B cell (primary cell): Measurements from ENCODE around the gene SLC48A1. TPM values are rescaled to one million over a fixed set of nuclear protein-coding genes. Genes with fewer than 3 reads are reported as not detected.
A peak's percentile ranks its signal among the peaks of the same experiment; 100 is the strongest.

Experiments
- ATAC-seq: fragments of 200-7000 bp; cut with Tn5 transposase; one replicate; pipeline ENCODE4 v1.10.0; 2021; ENCODE audit warnings: low read depth, mild to moderate bottlenecking, moderate number of reproducible peaks, moderate library complexity
- CTCF ChIA-PET: fragments of 350-600 bp; sonication (Branson Sonifier 250); formaldehyde crosslinking; loops from one replicate; lab custom pipeline; 2021; ENCODE audit warnings: antibody characterized with exemption, inconsistent platforms; lab: Charles Lee
- POLR2A ChIA-PET: fragments of 350-600 bp; sonication (Branson Sonifier 250); formaldehyde crosslinking; loops from one replicate; lab custom pipeline; 2021; ENCODE audit warnings: antibody characterized with exemption; lab: Charles Lee
- DNase-seq: peaks from one replicate; pipeline ENCODE4 v3.0.0; 2013
- H2AFZ ChIP-seq: 2 replicates; pipeline ENCODE4 v1.6.1; 2012; ENCODE audit warnings: mild to moderate bottlenecking, low read depth, low read length; ENCODE audit not compliant: insufficient read depth, poor library complexity, severe bottlenecking
- H3K27ac ChIP-seq, 2 donors: 1 replicate in 1 of 2; 2 replicates in 1 of 2; pipeline ENCODE4 v1.5.1; 2012 to 2013; ENCODE audit warnings: low read length in 2 of 2, mild to moderate bottlenecking in 2 of 2, moderate library complexity in 1 of 2
- H3K27me3 ChIP-seq, 4 experiments: fragments of 200-600 bp in 1 of 4; sonication (generic) in 1 of 4; replicated peaks in 1 of 4; 1 replicate in 2 of 4; 2 replicates in 2 of 4; pipeline versions ENCODE4 v1.6.1 to v1.7.0; 2013 to 2016; ENCODE audit warnings: low read length in 3 of 4, mild to moderate bottlenecking in 2 of 4, mixed read lengths in 1 of 4, moderate library complexity in 1 of 4; ENCODE audit not compliant: insufficient read depth in 4 of 4, control insufficient read depth in 3 of 4; ENCODE audit errors: control extremely low read depth in 1 of 4
- H3K36me3 ChIP-seq, 2 experiments: replicated peaks in 1 of 2; 1 replicate in 1 of 2; 2 replicates in 1 of 2; pipeline versions ENCODE4 v1.6.1 to v1.7.1; 2013; ENCODE audit warnings: low read length in 1 of 2; ENCODE audit not compliant: insufficient read depth in 2 of 2, control insufficient read depth in 1 of 2; ENCODE audit errors: control extremely low read depth in 1 of 2, extremely low read depth in 1 of 2
- H3K4me1 ChIP-seq, 2 donors: fragments of 200-600 bp in 1 of 2; sonication (generic) in 1 of 2; 1 replicate in 1 of 2; 2 replicates in 1 of 2; pipeline versions ENCODE4 v1.5.1 to v1.6.1; 2013 to 2017; ENCODE audit warnings: low read length in 2 of 2; ENCODE audit not compliant: control insufficient read depth in 2 of 2, insufficient read depth in 2 of 2
- H3K4me2 ChIP-seq: replicated peaks from 2 replicates; pipeline ENCODE3; 2012; ENCODE audit warnings: mild to moderate bottlenecking, low read depth, low read length; ENCODE audit not compliant: poor library complexity, severe bottlenecking
- H3K4me3 ChIP-seq, 5 experiments: fragments of 200-600 bp in 1 of 5; sonication (generic) in 1 of 5; 1 replicate in 3 of 5; 2 replicates in 2 of 5; pipeline versions ENCODE4 v1.5.1 to v1.7.0; 2011 to 2016; ENCODE audit warnings: low read length in 4 of 5, mild to moderate bottlenecking in 4 of 5, low read depth in 2 of 5, control low read depth in 1 of 5, moderate library complexity in 1 of 5; ENCODE audit not compliant: insufficient read depth in 1 of 5; ENCODE audit errors: control extremely low read depth in 1 of 5, extremely low read depth in 1 of 5
- H3K79me2 ChIP-seq: fragments of 200-600 bp; sonication (generic); one replicate; pipeline ENCODE4 v1.6.0; 2016; ENCODE audit warnings: low read length; ENCODE audit not compliant: control insufficient read depth, insufficient read depth
- H3K9ac ChIP-seq: fragments of 200-600 bp; sonication (generic); 2 replicates; pipeline ENCODE4 v1.6.1; 2017; ENCODE audit warnings: mild to moderate bottlenecking, low read length, moderate library complexity
- H3K9me3 ChIP-seq, 3 donors: one replicate each; pipeline versions ENCODE4 v1.6.1 to v1.7.1; 2013; ENCODE audit warnings: low read length in 2 of 3; ENCODE audit not compliant: control insufficient read depth in 2 of 3, insufficient read depth in 1 of 3; ENCODE audit errors: control extremely low read depth in 1 of 3
- H4K20me1 ChIP-seq: 2 replicates; pipeline ENCODE4 v1.6.0; 2012; ENCODE audit warnings: mild to moderate bottlenecking, low read length; ENCODE audit not compliant: insufficient read depth, control insufficient read depth, poor library complexity, severe bottlenecking
- H3K27ac Mint-ChIP-seq: one replicate; pipeline ENCODE4 v1.8.0; 2021; ENCODE audit warnings: mixed read lengths
- H3K27me3 Mint-ChIP-seq: one replicate; pipeline ENCODE4 v1.8.0; 2021; ENCODE audit warnings: mixed read lengths
- H3K4me1 Mint-ChIP-seq: one replicate; pipeline ENCODE4 v1.8.0; 2021; ENCODE audit warnings: mixed read lengths
- H3K4me3 Mint-ChIP-seq: one replicate; pipeline ENCODE4 v1.8.0; 2021; ENCODE audit warnings: mixed read lengths
- H3K9me3 Mint-ChIP-seq: one replicate; pipeline ENCODE4 v1.8.0; 2022; ENCODE audit warnings: mixed read lengths; ENCODE audit not compliant: insufficient read depth
- EZH2 ChIP-seq: IDR thresholded peaks from 2 replicates; pipeline ENCODE4 v1.6.1; 2012; ENCODE audit warnings: borderline replicate concordance, low read depth, mild to moderate bottlenecking, moderate library complexity, low read length; ENCODE audit not compliant: insufficient read depth, poor library complexity, severe bottlenecking
- WGBS: methylation state at CpG from one replicate; pipeline ENCODE4 v1.1.5; 2013; ENCODE audit warnings: missing lambda C conversion rate; ENCODE audit not compliant: insufficient coverage; 5-methylcytosine and 5-hydroxymethylcytosine counted together
- intact Hi-C: fragments of 100-400 bp; cut with micrococcal nuclease; formaldehyde crosslinking; loops from one replicate; pipeline ENCODE4 v1.10.0; 2022
- polyA plus RNA-seq: library from polyadenylated mRNA; depleted of rRNA; stranded (reverse); fragments of >200 nt; gene quantifications from 2 replicates; pipeline ENCODE4 v1.2.3, GENCODE V29; 2012
- total RNA-seq, 2 donors: library from RNA; stranded (reverse); fragments of 120-200 nt in 1 of 2; gene quantifications; 1 replicate in 1 of 2; 2 replicates in 1 of 2; pipeline versions ENCODE4 v1.2.3 to v1.2.4, GENCODE V29; 2013 to 2022
- TF ChIP-seq, protein P1 (sequence below): fragments of 200-600 bp; IDR thresholded peaks from one replicate; pipeline ENCODE4 v1.8.0; 2022; ENCODE audit warnings: antibody characterized with exemption, mild to moderate bottlenecking

The SLC48A1 gene
- total and polyA plus RNA-seq, 2 donors (not counting 1 experiment from before 2014, with no cell fraction given): 8.0 to 20.0 TPM

DNA sequence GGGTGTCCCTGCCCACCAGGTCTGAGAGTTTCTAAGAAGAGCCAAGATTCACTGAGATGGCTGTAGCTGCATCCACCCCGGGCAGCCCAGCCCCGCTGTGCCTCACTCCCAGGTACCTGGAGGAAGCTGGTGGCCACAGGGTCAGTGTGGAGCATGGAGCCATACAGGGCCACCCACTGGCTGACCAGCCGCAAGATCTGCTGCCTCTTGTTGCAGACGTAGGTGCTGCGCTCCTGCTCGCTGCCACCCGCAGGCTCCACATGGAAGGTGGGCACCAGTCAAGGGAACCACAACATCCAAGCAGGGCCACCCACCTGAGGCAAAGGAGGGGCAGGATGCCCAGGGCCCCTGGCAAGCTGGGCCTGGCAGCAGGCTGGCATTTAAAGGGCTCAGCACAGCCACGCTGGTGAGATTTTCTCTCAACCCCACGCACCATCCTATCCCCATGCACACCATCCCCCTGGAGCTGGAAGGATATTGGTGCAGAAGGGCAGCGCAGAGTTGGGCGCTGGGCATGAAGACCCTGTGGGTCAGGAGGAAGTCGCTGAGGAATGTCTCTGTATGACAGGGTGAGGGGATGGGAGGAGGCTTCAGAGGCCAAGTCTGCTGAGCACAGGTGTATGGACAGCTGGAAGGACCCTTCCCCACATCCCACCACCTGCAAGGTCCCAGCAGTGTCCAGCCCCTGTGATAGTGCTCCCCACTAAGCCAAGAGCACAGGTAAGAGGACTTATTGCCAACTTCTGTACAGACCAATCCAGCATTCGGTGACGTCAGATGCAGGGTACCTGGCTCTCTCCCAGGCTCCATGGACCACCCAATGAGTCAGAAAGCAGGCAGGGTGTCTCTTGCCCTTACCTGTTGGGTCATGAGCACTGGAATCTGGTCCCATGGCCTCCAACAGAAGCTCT, 25.2 kb upstream of the SLC48A1 start:
- H3K9ac ChIP-seq: no peak overlapping the region
- peaks cover 47% of the 10 kb centered on the region for H3K4me1 Mint-ChIP-seq
- no peaks in the 10 kb centered on the region for H3K27me3 ChIP-seq
- no peaks in the 10 kb centered on the region for H3K36me3 ChIP-seq
- CTCF ChIA-PET: interaction anchor here (1.1 to 15.0 kb wide), 5 partner anchors 9 to 91 kb away, joined by 3 to 515 read pairs (median 270); partner anchors contain the start of genes RAPGEF3, RPAP3 and SLC48A1
- POLR2A ChIA-PET: interaction anchor here (0.6 to 1.4 kb wide), 4 partner anchors 10 to 32 kb away, joined by 3 to 7 read pairs (median 4); partner anchors contain the start of gene RAPGEF3
- 97% methylated on average over 9 of the region's 14 CpGs for WGBS
- no peak overlapping the region for H3K27ac ChIP-seq
- H2AFZ ChIP-seq: no peak overlapping the region
- DNase-seq (no peak), ATAC-seq (no peak)
- H3K4me3 Mint-ChIP-seq: peak overlapping the region; percentile 36
- no peaks in the 10 kb centered on the region for H4K20me1 ChIP-seq
- H3K27ac Mint-ChIP-seq: peak overlapping the region; percentile 65
- no peaks in the 10 kb centered on the region for H3K9me3 ChIP-seq
- no peak for TF ChIP-seq EZH2
- TF ChIP-seq, protein P1, sequence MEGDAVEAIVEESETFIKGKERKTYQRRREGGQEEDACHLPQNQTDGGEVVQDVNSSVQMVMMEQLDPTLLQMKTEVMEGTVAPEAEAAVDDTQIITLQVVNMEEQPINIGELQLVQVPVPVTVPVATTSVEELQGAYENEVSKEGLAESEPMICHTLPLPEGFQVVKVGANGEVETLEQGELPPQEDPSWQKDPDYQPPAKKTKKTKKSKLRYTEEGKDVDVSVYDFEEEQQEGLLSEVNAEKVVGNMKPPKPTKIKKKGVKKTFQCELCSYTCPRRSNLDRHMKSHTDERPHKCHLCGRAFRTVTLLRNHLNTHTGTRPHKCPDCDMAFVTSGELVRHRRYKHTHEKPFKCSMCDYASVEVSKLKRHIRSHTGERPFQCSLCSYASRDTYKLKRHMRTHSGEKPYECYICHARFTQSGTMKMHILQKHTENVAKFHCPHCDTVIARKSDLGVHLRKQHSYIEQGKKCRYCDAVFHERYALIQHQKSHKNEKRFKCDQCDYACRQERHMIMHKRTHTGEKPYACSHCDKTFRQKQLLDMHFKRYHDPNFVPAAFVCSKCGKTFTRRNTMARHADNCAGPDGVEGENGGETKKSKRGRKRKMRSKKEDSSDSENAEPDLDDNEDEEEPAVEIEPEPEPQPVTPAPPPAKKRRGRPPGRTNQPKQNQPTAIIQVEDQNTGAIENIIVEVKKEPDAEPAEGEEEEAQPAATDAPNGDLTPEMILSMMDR: no peak
- peaks cover 18 to 36% of the 10 kb centered on the region in 2 donors for H3K4me1 ChIP-seq
- H3K79me2 ChIP-seq: no peaks in the 10 kb centered on the region
- H3K9me3 Mint-ChIP-seq: no peaks in the 10 kb centered on the region
- intact Hi-C loops: loop anchor here (1.0 kb wide), 1 partner anchor 11 kb away; no protein-coding TSS in a partner anchor
- peak overlapping the region; percentile 31 for H3K4me2 ChIP-seq
- H3K27me3 Mint-ChIP-seq: no peaks in the 10 kb centered on the region
- H3K4me3 ChIP-seq: no peak overlapping the region

DNA sequence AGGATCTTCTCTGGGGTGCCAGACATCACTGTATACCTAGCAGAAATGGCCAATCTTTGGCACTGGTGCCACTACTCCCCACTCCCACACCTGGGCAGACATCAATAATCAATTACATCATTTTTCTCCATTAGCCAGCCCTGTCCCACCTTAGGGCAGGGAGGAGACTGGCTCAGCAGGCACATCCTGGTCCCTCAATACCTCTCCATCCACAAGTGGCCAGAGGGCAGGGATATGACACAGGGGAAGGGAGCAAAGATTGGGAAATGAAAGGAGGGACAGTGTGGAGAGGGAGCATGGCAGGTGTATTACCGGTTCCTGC, 24.6 kb upstream of the SLC48A1 start:
- 100% methylated on average over 1 of the region's 1 CpG for WGBS
- intact Hi-C loops: no loop called here
- Histone ChIP-seq H2AFZ (no peak overlapping the region), H3K27me3 (no peaks in the 10 kb centered on the region), H3K4me1 (peaks cover 22 to 40% of the 10 kb centered on the region in 2 donors), H3K4me3 (no peak overlapping the region), H3K9me3 (no peaks in the 10 kb centered on the region), H4K20me1 (no peaks in the 10 kb centered on the region), H3K36me3 (no peaks in the 10 kb centered on the region), H3K27ac (no peak overlapping the region), H3K4me2 (no peak overlapping the region), H3K79me2 (no peaks in the 10 kb centered on the region), H3K9ac (no peak overlapping the region)
- ATAC-seq: no peak
- TF ChIP-seq, protein P1: no peak
- peaks cover 53% of the 10 kb centered on the region for H3K4me1 Mint-ChIP-seq
- DNase-seq: no peak
- no peaks in the 10 kb centered on the region for H3K27me3 Mint-ChIP-seq
- ChIA-PET CTCF (interaction anchor here (1.9 to 15.0 kb wide), 4 partner anchors 9 to 90 kb away, joined by 11 to 515 read pairs (median 361); partner anchors contain the start of genes RAPGEF3, RPAP3 and SLC48A1), POLR2A (no interaction called here)
- H3K9me3 Mint-ChIP-seq: no peaks in the 10 kb centered on the region
- H3K4me3 Mint-ChIP-seq: no peak overlapping the region
- H3K27ac Mint-ChIP-seq: peak overlapping the region; percentile 65
